ENCODE measurements around the gene AMPD3.

- TF ChIP-seq CTCF (IDR thresholded peaks at IDR 0.05) (no peak), POLR2A (IDR thresholded peaks at IDR 0.05) (no peak)
These were observed 40.4 kb upstream of the AMPD3 start for GRCh38 chr11:10414659-10415058.
